Measurements from ENCODE around the gene PLCB1. TPM values are rescaled to one million over a fixed set of nuclear protein-coding genes. Genes with fewer than 3 reads are reported as not detected.

PLCB1 gene
- total and polyA plus RNA-seq, 2 of the 4 experiments (the other 2 are of a cell fraction) = 5.6 to 16.1 TPM

DNA sequence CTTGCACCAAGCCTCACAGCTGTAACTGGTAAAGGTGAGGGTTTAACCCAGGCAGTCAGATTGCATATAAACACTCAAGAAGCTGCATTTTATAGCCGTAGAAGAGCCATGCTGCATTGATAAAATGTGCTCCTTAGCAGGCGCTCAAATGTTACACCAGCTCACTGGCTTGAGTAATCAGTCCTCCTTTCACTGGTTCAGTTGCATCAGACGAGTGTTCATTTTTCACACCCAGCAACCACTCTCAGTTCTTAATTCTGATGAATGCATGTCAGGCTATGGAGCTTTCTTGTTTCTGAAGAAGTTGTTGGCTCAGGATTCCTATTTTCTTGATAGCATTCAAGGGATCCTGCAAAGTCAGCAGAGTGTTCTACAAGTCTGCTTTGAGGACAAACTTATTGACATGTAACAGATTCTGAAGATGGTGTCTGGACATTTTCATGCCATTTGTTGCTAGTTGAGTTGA lies 198.3 kb downstream of the PLCB1 start:
- Histone ChIP-seq H3K36me3 (ENCODE audit: control insufficient read depth, insufficient read depth, low read length) (no peaks in the 10 kb centered on the region), H2AK5ac (ENCODE audit: low read depth, low read length) (no peak overlapping the region), H3K4ac (ENCODE audit: low read depth, low read length) (no peak overlapping the region), H3K9me1 (ENCODE audit: insufficient read depth, low read length) (no peaks in the 10 kb centered on the region), H3K23ac (ENCODE audit: low read depth, low read length) (no peak overlapping the region), H3K14ac (replicated peaks; ENCODE audit: low read depth, low read length) (no peak overlapping the region), H3K18ac (ENCODE audit: low read depth, low read length) (no peak overlapping the region), H3K4me1 (ENCODE audit: control insufficient read depth, insufficient read depth, low read length) (no peaks in the 10 kb centered on the region; the same call in 1 of the 2 replicates), H2AK9ac (replicated peaks; ENCODE audit: low read depth, low read length, poor library complexity) (no peak overlapping the region), H2AFZ (replicated peaks; ENCODE audit: low read length, poor library complexity) (no peak overlapping the region), H4K91ac (ENCODE audit: insufficient read depth, low read depth, low read length) (no peak overlapping the region), H2BK120ac (ENCODE audit: low read depth, low read length) (no peak overlapping the region), H3K79me1 (ENCODE audit: low read depth in 1 of 2, low read length in 2 of 2) (peaks cover 4 to 6% of the 10 kb centered on the region in 2 experiments; a peak in 2 of 4 replicates), H3K9me3 (ENCODE audit: control insufficient read depth, insufficient read depth, low read length) (no peaks in the 10 kb centered on the region), H3K4me3 (ENCODE audit: insufficient read depth, low read depth, low read length) (no peak overlapping the region), H4K5ac (ENCODE audit: low read depth, low read length) (no peak overlapping the region), H3K9ac (ENCODE audit: low read depth, low read length) (no peak overlapping the region), H2BK5ac (ENCODE audit: low read depth, low read length, poor library complexity, severe bottlenecking) (no peak overlapping the region), H2BK20ac (ENCODE audit: low read depth, low read length) (no peak overlapping the region), H3K56ac (ENCODE audit: extremely low read depth, insufficient read depth, low read length) (no peak overlapping the region), H4K20me1 (ENCODE audit: insufficient read depth, low read length) (no peaks in the 10 kb centered on the region), H2BK15ac (ENCODE audit: low read depth, low read length) (no peak overlapping the region), H3K4me2 (ENCODE audit: low read depth, low read length) (no peak overlapping the region), H3K27me3 (ENCODE audit: control insufficient read depth, insufficient read depth, low read length) (no peaks in the 10 kb centered on the region), H3K27ac (ENCODE audit: insufficient read depth, low read length) (no peak overlapping the region), H4K8ac (ENCODE audit: low read depth in 2 of 2, low read length in 2 of 2) (no peak overlapping the region)
- intact Hi-C loops (cut with micrococcal nuclease) (no loop called here), dilution Hi-C loops (cut with HindIII; ENCODE audit: low sequenced_read_pairs, unreplicated experiment) (no loop called here), in situ Hi-C loops (cut with MboI; ENCODE audit: low sequenced_read_pairs) (no loop called here)
- BruUV-seq (replicated peaks) = no TSS peak
- POLR2A ChIA-PET (ENCODE audit: unreplicated experiment) = no interaction called here
- DNase-seq (no peak), ATAC-seq (ENCODE audit: low read depth) (no peak)
- CTCF ChIA-PET = no interaction called here
- no peak for TF ChIP-seq POLR2A (IDR thresholded peaks at IDR 0.05; ENCODE audit: low read depth, low read length)
- no peak for TF ChIP-seq RAD21 (IDR thresholded peaks at IDR 0.05; ENCODE audit: low read length)
- no peak for TF ChIP-seq CHD1 (IDR thresholded peaks at IDR 0.05; ENCODE audit: low read depth, low read length)
- no peak for TF ChIP-seq MAFK (IDR thresholded peaks at IDR 0.05; ENCODE audit: low read depth, low read length)
- TF ChIP-seq, protein P1, sequence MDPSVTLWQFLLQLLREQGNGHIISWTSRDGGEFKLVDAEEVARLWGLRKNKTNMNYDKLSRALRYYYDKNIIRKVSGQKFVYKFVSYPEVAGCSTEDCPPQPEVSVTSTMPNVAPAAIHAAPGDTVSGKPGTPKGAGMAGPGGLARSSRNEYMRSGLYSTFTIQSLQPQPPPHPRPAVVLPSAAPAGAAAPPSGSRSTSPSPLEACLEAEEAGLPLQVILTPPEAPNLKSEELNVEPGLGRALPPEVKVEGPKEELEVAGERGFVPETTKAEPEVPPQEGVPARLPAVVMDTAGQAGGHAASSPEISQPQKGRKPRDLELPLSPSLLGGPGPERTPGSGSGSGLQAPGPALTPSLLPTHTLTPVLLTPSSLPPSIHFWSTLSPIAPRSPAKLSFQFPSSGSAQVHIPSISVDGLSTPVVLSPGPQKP (IDR thresholded peaks at IDR 0.05; ENCODE audit: borderline replicate concordance, low read depth, low read length) = no peak
- TF ChIP-seq, protein P2, sequence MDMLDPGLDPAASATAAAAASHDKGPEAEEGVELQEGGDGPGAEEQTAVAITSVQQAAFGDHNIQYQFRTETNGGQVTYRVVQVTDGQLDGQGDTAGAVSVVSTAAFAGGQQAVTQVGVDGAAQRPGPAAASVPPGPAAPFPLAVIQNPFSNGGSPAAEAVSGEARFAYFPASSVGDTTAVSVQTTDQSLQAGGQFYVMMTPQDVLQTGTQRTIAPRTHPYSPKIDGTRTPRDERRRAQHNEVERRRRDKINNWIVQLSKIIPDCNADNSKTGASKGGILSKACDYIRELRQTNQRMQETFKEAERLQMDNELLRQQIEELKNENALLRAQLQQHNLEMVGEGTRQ (IDR thresholded peaks at IDR 0.05; ENCODE audit: low read depth, low read length) = no peak
- no peak for TF ChIP-seq RCOR1 (IDR thresholded peaks at IDR 0.05; ENCODE audit: insufficient replicate concordance, low read length)
- no peak for TF ChIP-seq BHLHE40 (IDR thresholded peaks at IDR 0.05; ENCODE audit: low read depth, low read length)
- TF ChIP-seq SMC3 (IDR thresholded peaks at IDR 0.05; ENCODE audit: low read depth, low read length) = no peak
- WGBS, 2 experiments (ENCODE audit: extremely low coverage in 2 of 2, insufficient read length in 1 of 2) = 90% methylated on average over 2 of the region's 3 CpGs; no CpG with 5 or more reads in 1 of the 2 experiments
